HG02981 (cell line): ENCODE results near the gene MFSD6.

ENCODE experiments used
- ATAC-seq: cut with Tn5 transposase; IDR thresholded peaks from one replicate; pipeline ENCODE4 v1.9.1; 2021; ENCODE audit warnings: mild to moderate bottlenecking, moderate library complexity; ENCODE audit not compliant: unreplicated experiment

Gene MFSD6

GRCh38 chr2:190432567-190433231 lies 24.5 kb downstream of the MFSD6 start:
- ATAC-seq: no peak

DNA sequence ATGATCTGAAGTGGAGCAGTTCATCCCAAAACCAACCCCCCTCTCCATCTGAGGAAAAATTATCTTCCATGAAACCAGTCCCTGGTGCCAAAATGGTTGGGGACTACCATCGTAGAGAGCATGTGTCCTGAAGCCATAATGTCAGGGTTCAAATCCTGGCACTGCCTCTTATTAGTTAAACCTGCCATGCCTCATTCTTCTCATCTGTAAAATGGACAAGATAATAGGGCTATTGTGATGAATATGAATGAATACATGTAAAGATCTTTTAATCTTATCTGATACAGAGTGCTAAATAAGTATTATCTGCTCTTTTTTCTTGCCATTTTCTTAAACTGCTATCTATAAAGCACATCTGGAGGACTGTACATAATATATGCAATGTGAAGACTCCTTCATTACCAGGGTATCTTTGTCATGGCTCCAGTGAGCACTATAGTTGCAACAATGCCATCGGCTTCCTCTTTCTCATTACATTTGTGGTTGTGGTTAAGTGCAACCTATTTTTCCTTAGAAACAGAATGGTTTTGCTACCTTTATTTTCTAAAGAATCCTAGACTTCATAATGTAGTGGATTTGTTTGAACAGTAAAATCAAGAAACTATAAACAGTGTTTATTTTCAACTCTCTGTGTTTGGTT lies 27.0 kb downstream of the MFSD6 start:
- ATAC-seq: no peak

DNA sequence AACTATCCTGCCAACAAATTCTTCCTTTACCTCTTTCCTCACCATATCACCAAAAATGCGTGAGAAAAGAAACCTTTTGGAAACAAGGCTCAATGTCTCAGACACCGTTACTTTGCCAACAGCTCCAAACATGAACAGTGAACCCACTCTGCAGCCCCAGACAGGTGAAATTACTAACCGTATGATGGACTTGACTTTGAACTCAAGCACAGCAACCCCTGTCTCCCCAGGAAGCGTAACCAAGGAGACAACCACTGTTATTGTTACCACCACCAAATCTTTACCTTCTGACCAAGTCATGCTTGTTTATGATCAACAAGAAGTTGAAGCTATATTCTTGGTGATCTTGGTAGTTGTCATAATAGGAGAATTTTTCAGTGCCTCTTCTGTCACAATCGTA lies 28.4 kb downstream of the MFSD6 start:
- ATAC-seq: no peak

- no peak for ATAC-seq
Observed at GRCh38 chr2:190440113-190440512, 32.0 kb downstream of the MFSD6 start.

DNA sequence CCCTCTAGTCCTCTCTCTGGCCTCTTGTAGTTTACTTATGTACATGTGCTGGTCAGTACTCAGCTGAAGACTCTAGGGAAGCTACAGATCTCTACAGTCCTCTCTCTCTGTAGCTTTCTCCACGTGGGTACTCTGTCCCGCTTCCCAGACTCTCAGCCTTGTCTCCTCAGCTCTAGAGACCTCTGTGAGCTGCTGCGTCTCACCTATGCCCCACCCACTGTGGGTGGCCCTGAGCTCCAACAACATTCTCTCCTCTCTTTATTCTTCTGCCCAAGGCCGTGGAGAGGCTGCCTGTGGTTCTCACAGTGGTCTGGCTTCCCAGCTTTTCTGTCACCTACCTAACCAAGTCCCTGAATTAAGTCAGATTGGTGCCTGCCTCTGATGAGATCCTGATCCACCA lies 33.4 kb downstream of the MFSD6 start:
- ATAC-seq: no peak

DNA sequence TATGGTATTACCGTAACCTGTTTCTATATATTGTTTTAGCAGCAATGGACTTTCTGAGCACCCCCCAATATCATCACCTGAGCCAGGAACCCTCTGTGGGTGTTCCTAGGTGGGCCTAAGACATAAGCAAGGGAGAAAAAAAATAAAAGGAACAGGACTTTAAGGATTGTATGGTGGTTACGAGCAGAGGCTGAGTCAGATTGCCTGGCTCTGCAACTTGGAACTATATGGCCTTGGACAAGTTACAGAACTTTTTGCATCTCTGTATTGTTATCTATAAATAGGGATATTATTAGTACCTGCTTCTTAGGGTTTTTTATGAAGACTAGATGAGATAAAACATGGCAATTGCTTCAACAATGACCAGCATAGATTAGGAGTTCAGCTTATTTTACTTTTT lies 34.9 kb downstream of the MFSD6 start:
- no peak for ATAC-seq

GRCh38 chr2:190443778-190444481 lies 35.8 kb downstream of the MFSD6 start:
- no peak for ATAC-seq

DNA sequence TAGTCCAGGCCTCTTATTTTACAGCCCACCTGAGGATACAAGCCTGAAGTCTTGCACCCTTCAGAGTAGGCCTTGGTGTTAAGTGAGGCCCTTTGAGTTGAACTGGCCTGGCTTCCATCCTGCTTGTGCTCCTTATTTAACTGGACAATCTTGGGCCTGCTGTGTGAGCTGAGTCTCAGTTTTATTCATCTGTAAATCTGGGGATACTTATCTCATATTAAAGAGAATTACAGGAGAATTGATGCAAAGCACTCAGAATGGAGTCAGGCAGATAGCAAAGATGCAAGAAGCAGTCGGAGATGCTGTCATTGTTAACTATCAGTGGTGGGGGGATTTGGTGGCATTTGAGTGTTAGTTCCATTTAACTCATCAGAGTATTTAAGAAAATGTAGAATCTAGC lies 36.8 kb downstream of the MFSD6 start:
- no peak for ATAC-seq

GRCh38 chr2:190446193-190446592 lies 38.0 kb downstream of the MFSD6 start:
- ATAC-seq: no peak

DNA sequence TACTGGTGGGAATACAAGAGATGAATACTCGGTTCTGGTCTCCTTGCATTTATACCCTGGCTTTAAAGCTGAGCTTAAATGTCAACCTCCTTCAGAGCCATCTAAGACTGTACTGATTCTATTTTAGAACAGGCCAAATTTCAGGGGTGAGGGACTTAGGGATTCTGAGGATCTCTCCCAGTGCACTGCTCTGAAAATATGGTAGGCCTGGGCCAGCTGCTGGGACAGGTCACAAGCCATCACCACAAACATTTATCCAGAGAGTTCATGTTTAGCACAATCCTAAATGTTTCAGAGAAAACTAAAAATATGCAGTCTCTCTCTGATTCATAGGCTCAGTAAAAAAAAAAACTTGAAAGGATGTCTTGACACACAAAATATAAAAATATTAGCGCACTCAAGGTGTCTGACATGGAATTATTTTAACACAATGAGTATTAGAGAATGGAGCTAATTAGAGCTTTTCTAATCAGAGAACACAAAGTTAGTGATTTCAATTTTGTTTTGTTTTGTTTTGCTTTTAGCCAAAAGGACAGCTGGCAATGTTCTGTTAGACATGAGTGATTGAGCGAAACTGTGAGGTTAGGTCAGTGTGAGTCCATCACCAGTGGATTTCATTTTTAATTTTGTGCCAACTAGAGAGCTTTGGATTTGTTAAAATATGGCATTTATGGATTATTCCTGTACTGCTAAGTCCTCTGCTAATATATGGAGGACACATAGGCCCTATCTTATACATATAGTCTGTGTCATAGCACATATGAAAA lies 38.8 kb downstream of the MFSD6 start:
- ATAC-seq: no peak

DNA sequence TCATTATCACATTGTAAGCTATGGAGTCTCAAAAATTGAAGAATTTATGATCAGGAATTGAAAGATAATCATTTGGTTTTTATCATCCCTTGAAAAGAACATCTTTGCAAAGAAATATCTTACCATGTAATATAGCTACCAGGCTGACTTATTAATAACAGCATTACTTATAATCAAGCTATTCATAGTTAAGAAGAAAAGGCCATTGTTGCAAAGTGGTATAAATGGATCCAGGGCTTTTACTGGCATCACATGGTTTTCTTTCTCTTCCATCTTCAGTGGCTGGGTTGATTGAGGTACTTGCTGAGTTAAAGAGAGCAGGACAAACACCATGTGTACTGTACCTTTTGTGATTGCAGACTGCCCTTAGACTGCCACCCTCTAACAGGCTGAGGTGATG lies 39.6 kb downstream of the MFSD6 start:
- no peak for ATAC-seq

DNA sequence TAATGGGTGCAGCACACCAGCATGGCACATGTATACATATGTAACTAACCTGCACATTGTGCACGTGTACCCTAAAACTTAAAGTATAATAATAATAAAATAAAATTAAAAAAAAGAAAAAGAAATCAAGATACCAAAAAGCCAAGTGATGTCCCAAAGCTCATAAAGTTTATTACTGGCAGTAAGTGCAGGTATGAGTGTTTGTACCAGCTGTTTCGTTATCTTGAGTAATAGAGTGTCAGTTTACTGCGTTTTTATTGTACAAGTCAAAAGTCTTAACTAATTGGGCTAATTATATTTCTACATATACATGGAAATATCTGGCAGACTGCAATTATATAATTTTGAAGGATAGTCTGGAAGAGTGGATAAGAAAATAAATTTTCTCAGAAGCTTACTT lies 41.8 kb downstream of the MFSD6 start:
- ATAC-seq: no peak

GRCh38 chr2:190450363-190450762 lies 42.2 kb downstream of the MFSD6 start:
- no peak for ATAC-seq

DNA sequence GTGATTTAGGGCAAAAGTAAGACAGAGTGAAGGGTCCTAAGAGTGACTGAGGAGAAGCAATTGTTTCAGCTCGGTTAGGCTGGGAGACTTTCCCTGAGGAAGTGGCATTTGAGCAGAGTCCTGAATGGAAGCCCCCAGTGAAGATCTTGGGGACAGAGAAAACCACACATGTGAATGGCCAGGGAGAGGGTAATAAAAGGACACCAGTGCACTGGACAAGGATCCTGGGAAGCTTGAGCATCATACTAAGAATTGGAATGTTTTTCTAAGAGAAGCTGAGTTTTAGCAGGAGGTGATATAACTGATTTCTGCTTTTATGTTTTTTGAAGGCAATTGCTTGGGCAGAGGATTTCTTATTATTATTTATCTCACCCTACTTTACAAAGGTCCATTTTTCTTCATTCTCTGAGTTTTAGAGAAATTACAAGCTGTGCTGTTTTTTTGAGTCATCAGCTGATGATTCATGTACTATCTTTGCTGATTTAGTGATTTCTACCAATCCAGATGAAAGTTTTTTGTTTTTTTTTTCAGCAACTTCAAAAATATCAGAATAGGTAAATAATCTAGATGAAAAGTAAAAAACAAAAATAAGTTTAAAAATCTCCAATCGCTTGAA lies 43.5 kb downstream of the MFSD6 start:
- no peak for ATAC-seq

DNA sequence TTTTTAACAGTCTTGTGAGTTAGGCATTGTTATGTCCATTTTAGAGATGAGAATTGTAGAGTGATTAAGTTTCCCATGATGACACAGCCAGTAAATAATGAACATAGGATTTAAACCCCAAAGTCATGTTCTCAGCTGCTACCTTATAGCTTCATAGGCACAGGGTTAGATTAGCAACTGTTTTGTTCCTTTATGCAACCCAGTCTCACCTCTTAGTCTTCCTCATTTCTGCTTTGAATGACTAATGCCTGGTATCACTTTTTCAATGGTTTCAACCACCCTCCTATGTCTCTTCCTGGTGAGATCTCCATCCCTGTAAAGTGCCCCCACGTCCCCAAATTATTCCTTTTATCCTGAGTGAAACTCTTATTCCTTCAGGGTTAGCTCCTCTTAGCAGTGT lies 44.3 kb downstream of the MFSD6 start:
- ATAC-seq: no peak

GRCh38 chr2:190454795-190455194 lies 46.6 kb downstream of the MFSD6 start:
- ATAC-seq: no peak

- ATAC-seq: no peak
Observed at GRCh38 chr2:190455358-190456095, 47.4 kb downstream of the MFSD6 start.

DNA sequence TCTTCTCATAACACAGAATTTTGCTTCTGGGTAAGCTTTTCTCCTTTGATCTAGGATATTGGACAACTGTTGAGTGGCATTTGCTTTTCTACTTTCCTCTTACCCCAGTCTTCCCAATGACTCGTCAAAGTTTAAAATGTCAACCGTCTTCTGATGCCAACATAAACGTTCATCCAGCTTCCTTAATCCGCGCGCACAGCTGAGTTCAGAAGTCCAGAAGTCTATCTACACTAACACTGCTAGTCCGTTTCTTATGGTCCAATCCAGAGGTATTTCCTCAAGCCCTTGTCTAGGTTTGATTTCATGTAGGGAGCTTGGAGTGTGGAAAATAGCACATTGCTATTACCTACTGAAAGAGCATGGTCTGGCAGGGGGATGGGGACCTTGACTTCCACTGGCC lies 48.7 kb downstream of the MFSD6 start:
- ATAC-seq: no peak

DNA sequence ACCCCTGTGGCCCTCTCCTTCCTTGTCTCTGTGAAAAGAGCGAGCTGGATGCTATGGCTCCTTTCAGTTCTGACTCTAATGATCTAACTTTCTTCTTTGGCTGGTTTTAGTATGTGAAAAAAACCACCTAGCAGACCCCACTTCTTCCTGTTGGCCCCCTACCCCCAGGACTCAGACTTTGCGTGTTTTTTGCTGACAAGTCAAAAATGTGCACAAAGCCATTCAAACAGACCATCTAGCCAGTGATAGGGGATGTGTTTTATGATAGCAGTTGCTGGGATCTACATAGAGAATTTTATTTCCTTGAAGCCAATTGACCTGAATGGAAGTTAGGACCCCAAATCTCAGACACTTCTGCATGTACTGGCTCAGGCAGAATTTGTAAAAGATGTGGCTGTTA lies 49.1 kb downstream of the MFSD6 start:
- no peak for ATAC-seq

- no peak for ATAC-seq
Observed at GRCh38 chr2:190458352-190459107, 50.4 kb downstream of the MFSD6 start.
